Mesothelial cell of epicardium (in vitro differentiated cells): ENCODE measurements around the gene RBM20. TPM values are rescaled to one million over a fixed set of nuclear protein-coding genes. Genes with fewer than 3 reads are reported as not detected.

Experiments used
- DNase-seq, 2 experiments: peaks; one replicate each; pipeline ENCODE4 v3.0.0; 2021; ENCODE audit warnings: low spot score in 2 of 2; ENCODE audit not compliant: unreplicated experiment in 2 of 2
- H3K27ac Mint-ChIP-seq: 2 replicates; pipeline ENCODE4 v1.8.0; 2021; ENCODE audit warnings: mixed read lengths
- H3K27me3 Mint-ChIP-seq: 2 replicates; pipeline ENCODE4 v1.8.0; 2021; ENCODE audit warnings: low read depth, mixed read lengths
- H3K36me3 Mint-ChIP-seq: 2 replicates; pipeline ENCODE4 v1.8.0; 2021; ENCODE audit warnings: mixed read lengths
- H3K4me1 Mint-ChIP-seq: 2 replicates; pipeline ENCODE4 v1.8.0; 2021; ENCODE audit warnings: mixed read lengths
- H3K4me3 Mint-ChIP-seq: 2 replicates; pipeline ENCODE4 v1.8.0; 2021; ENCODE audit warnings: mild to moderate bottlenecking, moderate library complexity, mixed read lengths
- H3K9me3 Mint-ChIP-seq: 2 replicates; pipeline ENCODE4 v1.8.0; 2021; ENCODE audit warnings: mixed read lengths
- CTCF ChIP-seq: fragments of 200-600 bp; sonication (generic); IDR thresholded peaks from one replicate; pipeline ENCODE4 v1.5.0; 2021; ENCODE audit warnings: antibody characterized with exemption; ENCODE audit not compliant: unreplicated experiment
- total RNA-seq: library from RNA; stranded (reverse); gene quantifications from 3 replicates; pipeline ENCODE4 v1.2.1, GENCODE V29; 2021

Gene RBM20
- total RNA-seq, 1 donor from 2014 or later = 23.3 TPM

DNA sequence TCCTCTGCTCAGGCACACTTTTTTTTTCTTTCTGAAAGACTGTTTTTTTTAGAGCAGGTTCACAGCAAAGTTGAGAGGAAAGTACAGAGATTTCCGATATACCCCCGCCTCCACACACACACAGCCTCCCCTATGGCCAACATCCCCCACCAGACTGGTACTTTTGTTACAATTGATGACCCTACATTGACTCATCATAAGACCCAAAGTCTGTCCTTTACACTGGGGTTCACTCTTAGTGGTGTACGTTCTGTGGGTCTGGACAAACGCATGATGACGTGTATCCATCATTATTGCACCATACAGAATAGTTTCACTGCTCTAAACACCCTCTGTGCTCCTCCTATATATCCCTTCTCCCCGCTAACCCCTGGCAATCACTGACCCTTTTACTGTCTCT lies 107.7 kb downstream of the RBM20 start:
- TF ChIP-seq CTCF = no peak
- Mint-ChIP-seq H3K36me3 (peaks cover 17% of the 10 kb centered on the region), H3K27me3 (no peaks in the 10 kb centered on the region), H3K27ac (no peak overlapping the region), H3K4me1 (no peaks in the 10 kb centered on the region), H3K9me3 (peaks cover 24% of the 10 kb centered on the region), H3K4me3 (no peak overlapping the region)
- no peak for DNase-seq

DNA sequence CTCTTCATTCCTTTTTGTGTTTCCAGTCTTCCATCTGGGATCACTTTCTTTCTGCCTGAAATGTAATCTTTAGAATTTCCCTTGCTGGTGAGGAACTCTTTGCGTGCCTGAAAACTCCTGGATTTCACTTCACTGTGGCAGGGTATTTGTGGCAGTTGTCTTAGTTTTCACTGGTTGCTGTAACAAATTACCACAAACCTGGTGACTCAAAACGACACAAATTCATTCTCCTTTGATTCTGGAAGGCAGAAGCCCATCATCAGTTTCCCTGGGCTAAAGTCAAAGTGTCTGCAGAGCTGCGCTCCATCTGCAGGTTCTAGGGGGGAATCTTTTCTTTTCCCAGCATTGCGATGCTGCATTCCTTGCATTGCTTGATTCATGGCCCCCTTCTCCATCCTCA lies 109.3 kb downstream of the RBM20 start:
- Mint-ChIP-seq H3K9me3 (peaks cover 24% of the 10 kb centered on the region), H3K4me3 (no peak overlapping the region), H3K27me3 (no peaks in the 10 kb centered on the region), H3K27ac (no peak overlapping the region), H3K36me3 (peaks cover 17% of the 10 kb centered on the region), H3K4me1 (no peaks in the 10 kb centered on the region)
- no peak for TF ChIP-seq CTCF
- no peak for DNase-seq

DNA sequence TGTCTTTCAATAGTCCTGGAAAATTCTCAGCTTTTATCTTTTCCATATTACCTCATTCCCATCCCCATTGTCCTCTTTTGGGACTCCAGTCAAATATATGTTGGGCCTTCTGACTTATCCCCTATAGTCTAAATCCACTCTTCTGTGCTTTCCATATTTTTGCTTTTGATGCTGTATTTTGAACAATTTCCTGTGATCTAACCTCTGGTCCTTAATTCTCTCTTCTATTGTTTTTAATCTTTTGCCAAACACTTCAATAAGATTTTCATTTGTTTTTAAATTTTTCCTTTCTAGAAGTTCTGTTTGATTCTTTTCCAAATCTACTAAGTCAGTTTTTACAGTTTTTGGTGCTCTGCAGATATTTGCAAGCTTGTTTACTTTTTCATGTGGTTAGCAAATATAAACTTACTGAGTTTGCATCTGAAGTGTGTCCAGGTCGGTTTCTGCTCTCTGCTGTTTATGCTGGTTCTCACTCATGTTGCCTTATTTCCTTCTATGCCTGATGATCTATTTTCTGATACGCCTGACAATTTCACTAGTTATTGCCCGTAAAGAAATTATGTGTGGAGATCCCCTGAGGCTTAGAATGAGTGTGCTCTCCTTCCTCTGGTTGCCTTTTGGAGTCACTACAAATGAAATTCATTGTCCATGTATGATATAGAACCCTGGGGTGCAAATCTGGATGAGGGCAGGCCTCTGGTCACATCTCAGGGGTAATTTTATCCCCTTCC lies 110.4 kb downstream of the RBM20 start:
- TF ChIP-seq CTCF = no peak
- Mint-ChIP-seq H3K27me3 (no peaks in the 10 kb centered on the region), H3K36me3 (peaks cover 10% of the 10 kb centered on the region), H3K27ac (no peak overlapping the region), H3K9me3 (peaks cover 14% of the 10 kb centered on the region), H3K4me3 (no peak overlapping the region), H3K4me1 (peaks cover 3% of the 10 kb centered on the region)
- DNase-seq = no peak

DNA sequence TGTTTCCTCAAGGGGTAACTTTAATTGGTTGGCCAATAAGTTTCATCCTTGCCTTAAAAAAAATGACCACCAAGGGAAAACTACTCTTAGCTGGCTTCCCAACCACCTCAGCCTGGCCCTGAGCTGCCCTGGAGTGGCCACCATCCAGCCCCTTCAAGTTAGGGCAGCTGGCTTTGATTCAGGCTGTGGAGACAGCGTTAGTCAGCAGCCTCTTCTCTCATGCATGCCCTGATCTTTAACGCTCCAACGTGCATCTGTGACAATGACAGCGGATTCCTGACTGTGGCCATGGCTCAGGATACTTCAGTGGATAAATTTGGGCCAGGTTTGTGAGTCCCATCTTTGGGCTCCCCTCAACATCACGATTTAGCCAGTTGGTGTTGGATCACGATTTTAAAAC lies 111.6 kb downstream of the RBM20 start:
- Mint-ChIP-seq H3K27ac (no peak overlapping the region), H3K4me3 (no peak overlapping the region), H3K36me3 (peaks cover 6% of the 10 kb centered on the region), H3K9me3 (peaks cover 12% of the 10 kb centered on the region), H3K27me3 (no peaks in the 10 kb centered on the region), H3K4me1 (peaks cover 3% of the 10 kb centered on the region)
- no peak for TF ChIP-seq CTCF
- no peak for DNase-seq

- no peak for TF ChIP-seq CTCF
- H3K27ac Mint-ChIP-seq = no peak overlapping the region
- DNase-seq = no peak
- peaks cover 6% of the 10 kb centered on the region for H3K36me3 Mint-ChIP-seq
- no peaks in the 10 kb centered on the region for H3K27me3 Mint-ChIP-seq
- H3K4me3 Mint-ChIP-seq = no peak overlapping the region
- peaks cover 3% of the 10 kb centered on the region for H3K4me1 Mint-ChIP-seq
- peaks cover 12% of the 10 kb centered on the region for H3K9me3 Mint-ChIP-seq
These were observed 112.7 kb downstream of the RBM20 start for GRCh38 chr10:110756876-110757275.

GRCh38 chr10:110757586-110757985 lies 113.5 kb downstream of the RBM20 start:
- H3K27me3 Mint-ChIP-seq = no peaks in the 10 kb centered on the region
- peaks cover 3% of the 10 kb centered on the region for H3K4me1 Mint-ChIP-seq
- no peak overlapping the region for H3K27ac Mint-ChIP-seq
- peaks cover 12% of the 10 kb centered on the region for H3K9me3 Mint-ChIP-seq
- H3K36me3 Mint-ChIP-seq = peaks cover 6% of the 10 kb centered on the region
- no peak for DNase-seq
- no peak overlapping the region for H3K4me3 Mint-ChIP-seq
- TF ChIP-seq CTCF = no peak
